Stimulated activated CD4-positive, alpha-beta T cell treated with anti-CD3 and anti-CD28 coated beads, Interleukin-15, amount 100 ng/mL, for 24 hours (primary cell): ENCODE data around the gene RC3H2.
"Not testable (repeated sequence)": the region's sequence is repeated elsewhere in the genome, so short reads cannot be mapped to it uniquely, and the experiment has no call there.

Experiments
- DNase-seq: peaks from one replicate; pipeline ENCODE4 v3.0.0-alpha.2; 2020

RC3H2 gene

GRCh38 chr9:122923947-122924346, 18.8 kb upstream of the RC3H2 start:
- no peak for DNase-seq

- no peak for DNase-seq
Measured at GRCh38 chr9:122922713-122923112, 17.6 kb upstream of the RC3H2 start.

GRCh38 chr9:122918310-122918709, 13.2 kb upstream of the RC3H2 start:
- DNase-seq, result no peak

GRCh38 chr9:122912964-122913673, 8.0 kb upstream of the RC3H2 start, which contains the start of gene ZBTB6:
Gene ZBTB6, minus strand, starts transcription at chr9:122913323. Its CDS starts 1,251 bp downstream, at chr9:122912072.
- DNase-seq, result peak; percentile 78

GRCh38 chr9:122912671-122912963, 7.5 kb upstream of the RC3H2 start:
- DNase-seq, result no peak

GRCh38 chr9:122906122-122906521, 963 bp upstream of the RC3H2 start:
- DNase-seq, result not testable (repeated sequence)

- DNase-seq, result peak; percentile 45
Measured at GRCh38 chr9:122904466-122904822, 715 bp downstream of the RC3H2 start.

GRCh38 chr9:122900791-122901190, 4.4 kb downstream of the RC3H2 start:
- DNase-seq, result no peak

GRCh38 chr9:122897969-122898368, 7.2 kb downstream of the RC3H2 start:
- DNase-seq, result no peak

- no peak for DNase-seq
Measured at GRCh38 chr9:122888480-122888879, 16.7 kb downstream of the RC3H2 start.

GRCh38 chr9:122883125-122883524, 22.0 kb downstream of the RC3H2 start:
- DNase-seq, result no peak

- DNase-seq, result no peak
Measured at GRCh38 chr9:122879443-122879842, 25.7 kb downstream of the RC3H2 start.

GRCh38 chr9:122875523-122875922, 29.6 kb downstream of the RC3H2 start:
- DNase-seq, result no peak

- not testable (repeated sequence) for DNase-seq
Measured at GRCh38 chr9:122867276-122867675, 37.9 kb downstream of the RC3H2 start.

GRCh38 chr9:122866079-122866478, 39.1 kb downstream of the RC3H2 start:
- DNase-seq, result no peak

GRCh38 chr9:122865300-122865699, 39.9 kb downstream of the RC3H2 start:
- DNase-seq, result no peak

GRCh38 chr9:122863407-122863806, 41.8 kb downstream of the RC3H2 start:
- no peak for DNase-seq

- DNase-seq, result no peak
Measured at GRCh38 chr9:122860319-122861142, 44.6 kb downstream of the RC3H2 start.

- no peak for DNase-seq
Measured at GRCh38 chr9:122857815-122858214, 47.3 kb downstream of the RC3H2 start.

- DNase-seq, result not testable (repeated sequence)
Measured at GRCh38 chr9:122852085-122852786, 52.9 kb downstream of the RC3H2 start.

- no peak for DNase-seq
Measured at GRCh38 chr9:122848256-122848943, 56.8 kb downstream of the RC3H2 start.

- no peak for DNase-seq
Measured at GRCh38 chr9:122846371-122846940, 58.7 kb downstream of the RC3H2 start.

GRCh38 chr9:122845116-122845515, 60.0 kb downstream of the RC3H2 start:
- no peak for DNase-seq
